OCI-LY3 (cell line): ENCODE measurements around the gene AXIN2.

Experiments
- EZH2phosphoT487 ChIP-seq: fragments of 200-600 bp; shearing (Covaris generic); IDR thresholded peaks from 2 replicates; pipeline ENCODE4 v1.6.1; 2018; ENCODE audit warnings: antibody characterized with exemption, mixed run types, low read depth
- TF ChIP-seq, protein P1 (sequence below): fragments of 200-600, 300-600 bp; sonication (generic); IDR thresholded peaks from 2 replicates; pipeline ENCODE4 v1.5.1; 2014; ENCODE audit warnings: antibody characterized with exemption, low read length, low read depth

- TF ChIP-seq, protein P1, sequence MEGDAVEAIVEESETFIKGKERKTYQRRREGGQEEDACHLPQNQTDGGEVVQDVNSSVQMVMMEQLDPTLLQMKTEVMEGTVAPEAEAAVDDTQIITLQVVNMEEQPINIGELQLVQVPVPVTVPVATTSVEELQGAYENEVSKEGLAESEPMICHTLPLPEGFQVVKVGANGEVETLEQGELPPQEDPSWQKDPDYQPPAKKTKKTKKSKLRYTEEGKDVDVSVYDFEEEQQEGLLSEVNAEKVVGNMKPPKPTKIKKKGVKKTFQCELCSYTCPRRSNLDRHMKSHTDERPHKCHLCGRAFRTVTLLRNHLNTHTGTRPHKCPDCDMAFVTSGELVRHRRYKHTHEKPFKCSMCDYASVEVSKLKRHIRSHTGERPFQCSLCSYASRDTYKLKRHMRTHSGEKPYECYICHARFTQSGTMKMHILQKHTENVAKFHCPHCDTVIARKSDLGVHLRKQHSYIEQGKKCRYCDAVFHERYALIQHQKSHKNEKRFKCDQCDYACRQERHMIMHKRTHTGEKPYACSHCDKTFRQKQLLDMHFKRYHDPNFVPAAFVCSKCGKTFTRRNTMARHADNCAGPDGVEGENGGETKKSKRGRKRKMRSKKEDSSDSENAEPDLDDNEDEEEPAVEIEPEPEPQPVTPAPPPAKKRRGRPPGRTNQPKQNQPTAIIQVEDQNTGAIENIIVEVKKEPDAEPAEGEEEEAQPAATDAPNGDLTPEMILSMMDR, result no peak
- no peak for TF ChIP-seq EZH2phosphoT487
Observed at GRCh38 chr17:65588181-65588808, 26.8 kb upstream of the AXIN2 start.
